Stromal cell of bone marrow (primary cell): ENCODE measurements around the gene TNFAIP2.

Experiments used
- DNase-seq: peaks from one replicate; pipeline ENCODE4 v3.0.0-alpha.2; 2012; ENCODE audit warnings: low read depth

Gene TNFAIP2

DNA sequence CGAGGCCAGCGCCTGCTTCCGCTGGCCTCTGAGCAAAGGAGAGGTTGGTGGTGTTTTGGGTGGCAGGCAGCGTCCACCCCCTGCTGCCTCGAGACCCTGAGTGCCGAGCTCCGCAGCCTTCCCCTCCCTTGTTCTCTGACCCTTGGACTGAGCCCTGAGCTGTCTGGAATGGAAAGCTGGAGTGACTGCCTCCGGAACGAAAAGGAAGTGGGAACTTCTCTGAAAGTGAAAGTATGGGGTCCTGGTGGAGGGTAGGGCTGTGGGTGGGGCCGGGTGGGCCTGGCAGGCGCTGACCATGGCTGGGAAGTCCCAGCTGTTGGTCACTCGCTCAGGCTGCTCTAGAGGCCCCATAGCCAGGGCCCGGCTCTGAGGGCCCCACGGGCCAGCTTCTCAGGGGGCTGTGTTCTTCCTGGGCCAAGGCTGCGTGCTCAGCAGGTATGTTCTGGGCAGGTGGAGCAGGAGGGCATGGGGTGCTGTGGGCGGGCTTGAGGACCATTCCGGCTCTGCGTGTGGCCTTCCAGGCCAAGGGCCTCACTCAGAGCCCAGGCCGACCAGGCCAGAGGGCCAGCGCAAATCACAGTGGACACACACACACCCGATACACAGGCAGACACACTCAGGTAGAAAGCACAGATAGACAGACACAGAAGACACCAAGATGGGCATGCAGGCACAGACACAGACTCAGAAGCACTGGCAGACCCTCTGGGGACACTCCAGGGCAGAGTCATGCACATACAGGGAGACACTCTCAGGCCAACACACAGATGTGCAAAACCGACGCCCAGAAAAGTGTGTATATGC lies 28.7 kb upstream of the TNFAIP2 start, which contains the start of gene EXOC3L4:
Gene EXOC3L4, plus strand, starts transcription at position 320 of the 804 bp plus-strand sequence. CDS start 5,495 bp downstream, outside the sequence.
- no peak for DNase-seq

DNA sequence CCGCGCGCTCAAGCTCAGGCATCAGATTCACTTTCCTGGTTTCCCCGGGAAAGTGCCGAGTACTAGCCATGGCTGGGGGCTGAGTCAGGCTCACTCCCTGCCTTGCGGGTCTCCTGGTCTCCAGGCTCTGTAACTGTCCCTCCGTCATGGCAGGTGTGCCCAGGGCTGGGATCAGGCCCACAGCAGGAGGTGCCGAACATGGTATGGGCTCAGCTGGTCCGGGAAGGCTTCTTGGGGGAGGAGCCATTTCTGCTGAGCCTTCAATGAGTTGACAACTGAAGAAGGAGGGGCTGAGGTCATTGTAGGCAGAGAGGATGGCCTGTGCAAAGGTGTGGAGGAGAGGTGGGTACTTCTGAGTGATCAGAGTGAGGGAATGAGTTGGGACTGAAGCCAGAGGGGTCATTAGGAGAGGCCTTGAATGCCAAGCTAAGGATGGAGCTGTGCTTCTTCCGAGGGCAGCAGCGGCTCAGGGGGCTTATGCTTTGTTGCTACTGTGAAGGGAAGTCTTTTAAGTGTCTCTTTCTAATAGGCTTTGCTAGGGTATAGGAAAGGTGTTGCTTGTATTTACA lies 28.0 kb upstream of the TNFAIP2 start:
- DNase-seq, result no peak

DNA sequence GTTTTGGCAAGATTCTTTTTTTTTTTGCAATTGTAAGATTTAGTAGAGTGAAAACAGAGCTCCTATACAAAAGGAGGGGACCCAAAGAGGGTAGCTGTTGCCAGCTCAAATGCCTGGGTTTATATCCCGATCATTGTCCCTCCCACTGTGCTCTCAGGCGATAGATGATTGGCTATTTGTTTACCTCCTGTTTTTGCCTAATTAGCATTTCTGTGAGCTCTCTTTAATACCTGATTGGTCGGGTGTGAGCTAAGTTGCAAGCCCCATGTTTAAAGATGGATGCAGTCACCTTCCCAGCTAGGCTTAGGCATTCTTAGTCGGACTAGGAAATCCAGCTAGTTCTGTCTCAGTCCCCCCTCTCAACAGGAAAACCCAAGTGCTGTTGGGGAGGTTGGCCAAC lies 26.9 kb upstream of the TNFAIP2 start:
- DNase-seq, result no peak

DNA sequence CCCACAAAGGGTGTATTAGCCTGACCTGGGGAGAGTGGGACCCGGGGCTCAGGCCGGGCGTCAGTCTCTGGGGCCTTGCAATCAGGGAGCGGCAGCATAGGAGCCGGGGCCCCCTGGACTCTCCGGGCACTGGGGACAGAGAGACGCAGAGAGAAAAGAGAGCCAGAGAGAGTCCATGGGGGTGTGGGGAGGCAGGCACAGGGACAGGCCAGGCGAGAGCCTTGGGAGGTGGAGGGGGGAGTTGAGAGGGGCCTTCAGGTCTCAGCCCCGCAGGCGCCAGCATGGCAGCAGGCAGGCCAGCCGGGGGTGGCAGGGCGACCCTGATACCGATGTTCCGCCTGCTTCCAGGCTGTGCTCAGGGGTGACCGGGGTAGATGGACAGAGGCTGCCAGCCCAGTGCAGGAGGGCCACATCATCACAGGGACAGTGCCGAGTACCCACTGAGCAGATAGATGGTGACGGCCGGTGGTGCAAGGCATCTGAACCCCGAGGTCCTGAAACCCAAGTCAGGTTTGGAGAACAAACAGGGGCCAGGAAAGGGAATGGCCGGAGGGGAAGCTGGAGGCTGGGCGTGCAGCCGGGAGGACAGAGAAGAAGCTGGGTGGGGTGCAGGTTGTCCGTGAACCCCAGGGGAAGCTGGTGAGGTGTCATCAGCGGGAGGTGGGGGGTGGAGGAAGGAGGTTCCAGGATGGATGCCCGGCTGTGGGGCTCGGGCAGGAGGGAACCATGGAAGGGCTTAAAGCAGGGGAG lies 25.8 kb upstream of the TNFAIP2 start:
- DNase-seq, result no peak

DNA sequence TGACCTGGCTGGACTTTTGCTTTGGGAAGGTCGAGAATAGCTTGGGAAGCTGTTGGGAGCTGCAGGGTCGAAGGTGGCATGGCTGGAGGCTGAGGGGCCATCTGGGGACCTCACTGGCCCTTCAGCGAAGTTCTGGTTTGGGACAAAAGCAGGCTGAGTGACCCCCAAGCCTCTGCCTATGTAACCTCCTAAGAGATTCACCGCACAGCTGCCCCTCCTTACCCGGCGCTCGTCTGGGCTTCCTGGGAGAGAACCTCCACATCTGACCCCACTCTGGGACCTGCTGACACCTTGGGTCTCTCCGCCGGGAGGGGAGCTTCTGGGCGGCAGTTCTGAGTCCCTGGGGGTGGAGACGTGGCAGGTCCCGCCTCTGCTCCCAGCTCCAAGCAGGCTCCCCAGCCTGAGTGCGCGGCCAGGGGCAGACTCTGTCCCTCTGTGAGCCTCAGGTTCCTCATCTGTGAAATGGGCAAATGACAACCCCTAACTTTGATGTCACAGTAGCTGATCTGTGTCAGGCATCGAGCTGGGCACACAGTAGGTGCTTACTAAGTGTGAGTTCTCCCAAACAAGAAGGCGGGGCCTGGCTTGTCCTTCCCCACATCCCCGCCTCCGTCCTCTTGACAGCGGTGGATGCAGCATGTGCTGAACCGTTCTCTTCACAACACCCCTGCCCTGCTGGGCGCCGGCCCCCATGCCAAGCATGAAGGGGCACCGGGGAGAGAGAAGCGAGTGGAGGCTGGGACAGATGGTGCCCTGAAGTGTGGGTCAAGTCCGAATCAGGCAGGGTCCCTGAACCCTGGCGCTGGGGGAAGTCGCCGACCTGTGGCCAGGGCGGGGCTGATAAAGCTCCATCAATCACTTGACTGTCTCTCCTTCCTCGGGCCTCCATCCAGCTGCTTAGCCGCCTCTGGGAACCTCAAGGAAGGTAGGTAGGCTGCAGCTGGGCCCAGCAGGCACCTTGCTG lies 25.0 kb upstream of the TNFAIP2 start:
- no peak for DNase-seq

DNA sequence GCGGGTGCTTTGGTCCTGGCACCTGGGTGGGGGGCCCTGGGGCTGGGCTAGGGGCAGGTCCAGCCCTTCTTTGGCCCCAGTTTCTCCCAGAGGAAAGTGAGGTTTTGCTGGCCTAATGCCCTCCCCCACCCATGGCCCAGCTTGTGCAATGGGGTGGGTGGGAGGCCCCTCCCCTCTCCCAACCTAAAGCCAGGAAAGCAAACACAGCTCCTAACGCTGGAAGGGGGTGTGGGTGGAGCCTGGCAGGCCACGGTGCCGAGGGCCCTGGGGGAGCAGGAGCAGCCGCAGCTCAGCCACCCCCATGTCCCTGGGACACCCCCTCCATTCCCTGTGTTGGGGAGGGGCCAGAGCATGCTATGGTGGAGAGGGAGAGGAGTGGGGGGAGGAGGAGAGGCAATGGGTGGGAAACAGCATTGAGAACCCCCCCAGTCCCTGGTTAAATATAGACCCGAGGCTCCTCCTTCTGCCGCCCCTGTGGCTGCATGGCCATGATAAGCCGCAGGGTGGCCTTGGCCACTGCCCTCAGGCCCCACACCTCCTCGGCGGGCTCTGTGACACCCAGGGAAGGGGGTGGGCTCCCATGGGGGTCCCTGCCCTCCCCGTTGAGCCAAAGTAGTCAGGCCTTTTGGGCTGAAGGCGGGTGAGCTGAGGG lies 24.1 kb upstream of the TNFAIP2 start:
- no peak for DNase-seq

DNA sequence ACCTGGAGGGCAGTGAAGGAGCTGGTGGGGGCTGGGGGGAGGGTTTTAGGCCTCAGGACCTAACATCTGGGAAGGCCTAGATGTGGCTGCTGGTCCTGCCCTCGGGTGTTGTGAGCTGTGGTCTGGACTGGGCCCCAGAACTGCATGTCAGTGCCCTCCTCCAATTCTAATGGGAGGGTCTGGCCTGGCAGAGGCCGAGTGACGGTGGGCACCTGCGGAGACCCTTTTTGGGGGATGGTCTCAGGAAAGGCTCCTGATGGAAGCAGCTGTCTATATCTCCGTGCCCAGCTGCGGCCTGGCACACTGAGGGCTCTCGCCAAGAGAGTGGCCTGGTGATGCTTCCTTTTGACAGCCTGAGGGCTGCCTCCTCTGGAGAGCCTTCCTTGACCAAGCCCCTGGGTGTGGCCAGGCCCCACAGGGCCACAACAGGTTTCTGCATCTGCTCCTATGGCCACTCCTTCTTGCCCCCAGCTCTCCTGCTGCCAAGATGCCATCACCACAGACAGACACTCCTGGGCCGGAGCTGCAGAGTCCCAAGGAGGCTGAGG lies 23.5 kb upstream of the TNFAIP2 start:
- no peak for DNase-seq

DNA sequence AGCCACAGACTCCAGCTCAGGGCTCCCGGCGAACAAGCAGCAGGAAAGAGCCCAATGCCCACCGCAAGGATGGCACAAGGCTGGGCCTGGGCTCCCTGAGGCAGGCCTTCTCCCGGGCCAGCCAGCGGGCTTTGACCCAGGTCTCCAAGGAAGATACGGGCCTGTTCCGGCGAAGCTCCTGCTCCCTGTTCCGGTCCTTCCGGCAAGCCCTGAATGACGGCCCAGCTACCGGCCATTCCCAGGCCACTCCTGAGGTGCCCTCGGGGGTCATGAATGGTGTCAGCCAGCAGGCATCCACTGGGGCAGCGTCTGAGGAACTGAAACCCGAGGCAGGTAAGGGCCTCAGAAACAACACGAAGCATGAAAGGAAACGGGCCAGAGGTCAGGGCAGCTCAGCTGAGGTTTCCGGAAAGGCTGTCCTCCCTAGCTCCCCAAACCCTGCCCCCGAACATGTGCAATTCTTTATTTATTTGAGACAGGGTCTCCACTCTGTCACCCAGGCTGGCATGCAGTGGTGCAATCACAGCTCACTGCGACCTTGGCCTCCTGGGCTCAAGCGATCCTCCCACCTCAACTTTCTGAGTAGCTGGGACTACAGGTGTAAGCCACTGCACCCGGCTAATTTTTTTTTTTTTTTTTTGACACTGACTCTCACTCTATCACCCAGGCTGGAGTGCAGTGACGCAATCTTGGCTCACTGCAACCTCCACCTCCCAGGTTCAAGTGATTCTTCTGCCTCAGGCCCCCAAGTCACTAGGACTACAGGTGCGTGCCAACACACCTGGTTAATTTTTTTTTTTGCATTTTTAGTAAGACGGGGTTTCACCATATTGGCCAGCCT lies 22.8 kb upstream of the TNFAIP2 start:
- no peak for DNase-seq

DNA sequence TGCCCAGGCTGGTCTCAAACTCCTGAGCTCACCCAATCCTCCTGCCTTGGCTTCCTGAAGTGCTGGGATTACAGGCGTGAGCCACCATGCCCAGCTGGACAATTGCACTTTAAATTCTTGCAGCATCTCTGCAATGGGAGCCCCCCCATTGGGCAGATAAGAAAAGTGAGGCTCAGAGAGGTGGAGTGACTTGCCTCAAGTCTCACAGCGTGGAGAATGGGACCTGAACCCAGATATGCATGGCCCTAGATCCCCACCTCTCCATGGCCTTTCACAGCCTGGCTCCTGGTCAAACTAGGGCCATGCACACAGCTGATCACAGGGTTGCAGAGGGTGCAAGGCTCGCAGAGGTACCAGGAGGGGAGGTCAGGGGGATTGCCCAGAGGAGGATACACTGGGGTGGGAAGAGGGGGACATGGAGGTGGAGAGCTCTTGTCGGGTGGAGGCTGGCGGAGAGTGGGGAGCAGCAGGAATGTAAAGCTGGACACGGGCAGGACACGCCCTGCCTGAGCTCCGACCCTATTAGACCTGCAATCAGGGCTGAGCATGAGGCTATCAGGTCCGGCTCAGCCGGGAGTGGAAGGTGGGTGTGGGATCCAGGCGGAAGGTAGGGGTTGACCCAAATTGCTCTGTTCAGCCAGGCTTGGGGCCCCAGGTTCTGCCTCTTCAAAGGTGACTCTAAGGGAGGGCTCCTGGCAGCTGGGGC lies 21.9 kb upstream of the TNFAIP2 start:
- no peak for DNase-seq

DNA sequence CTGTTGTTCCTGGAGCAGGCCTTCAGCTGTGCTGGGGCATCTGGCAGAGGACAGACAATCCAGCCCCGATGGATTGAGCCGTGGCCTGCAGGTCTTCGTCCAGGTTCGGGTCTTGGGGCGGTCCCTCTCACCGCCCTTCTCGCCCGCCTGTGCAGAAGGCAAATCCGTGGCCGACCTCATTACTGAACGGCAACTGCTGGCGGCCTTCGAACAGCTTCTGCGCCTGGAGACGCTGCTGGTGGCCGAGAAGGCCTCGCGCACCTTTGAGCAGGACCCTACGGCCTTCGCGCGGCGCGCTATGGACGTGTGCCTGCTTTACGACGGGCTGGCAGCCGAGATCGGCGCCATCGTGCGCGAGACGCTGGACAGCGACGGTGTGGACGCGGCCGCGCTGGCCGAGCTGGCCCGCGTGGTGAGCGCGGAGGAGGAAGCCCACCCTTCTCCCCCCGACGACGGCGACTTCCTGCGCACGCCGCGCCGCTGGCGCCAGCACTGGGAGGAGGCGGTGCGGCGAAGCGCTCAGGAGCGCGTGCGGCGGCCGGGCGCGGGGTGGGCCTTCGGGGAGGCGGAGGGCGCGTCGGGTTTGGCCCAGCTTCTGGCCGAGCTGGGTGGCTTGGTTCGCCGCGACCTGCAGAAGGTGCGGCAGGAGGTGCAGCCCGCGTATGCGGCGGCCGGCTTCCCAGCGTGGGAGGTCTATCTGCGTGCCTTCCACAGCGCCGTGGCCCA lies 21.1 kb upstream of the TNFAIP2 start:
- no peak for DNase-seq

DNA sequence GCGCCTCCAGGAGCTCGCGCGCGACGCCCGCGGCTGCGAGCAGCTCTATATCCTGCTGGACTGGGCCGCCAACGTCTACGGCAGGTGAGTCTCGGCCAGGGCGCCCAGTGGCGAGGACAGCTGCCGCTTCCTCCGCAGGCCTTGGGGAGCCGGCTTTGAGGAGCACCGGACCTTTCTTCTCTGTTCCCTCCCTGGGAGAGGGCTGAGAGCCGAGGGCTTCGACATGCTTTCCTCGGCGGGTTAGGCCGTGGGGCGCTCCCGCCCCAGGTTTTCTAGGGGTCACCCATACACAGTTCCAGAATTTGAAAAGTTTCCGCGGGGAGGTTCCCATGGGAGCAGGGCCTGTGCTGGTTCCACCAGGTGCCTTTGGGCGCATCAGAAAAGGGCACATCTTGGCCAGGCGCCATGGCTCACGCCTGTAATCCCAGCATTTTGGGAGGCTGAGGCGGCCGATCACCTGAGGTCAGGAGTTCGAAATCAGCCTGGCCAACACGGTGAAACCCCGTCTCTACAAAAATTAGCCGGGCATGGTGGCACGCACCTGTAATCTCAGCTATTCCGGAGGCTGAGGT lies 20.5 kb upstream of the TNFAIP2 start:
- DNase-seq, result no peak

DNA sequence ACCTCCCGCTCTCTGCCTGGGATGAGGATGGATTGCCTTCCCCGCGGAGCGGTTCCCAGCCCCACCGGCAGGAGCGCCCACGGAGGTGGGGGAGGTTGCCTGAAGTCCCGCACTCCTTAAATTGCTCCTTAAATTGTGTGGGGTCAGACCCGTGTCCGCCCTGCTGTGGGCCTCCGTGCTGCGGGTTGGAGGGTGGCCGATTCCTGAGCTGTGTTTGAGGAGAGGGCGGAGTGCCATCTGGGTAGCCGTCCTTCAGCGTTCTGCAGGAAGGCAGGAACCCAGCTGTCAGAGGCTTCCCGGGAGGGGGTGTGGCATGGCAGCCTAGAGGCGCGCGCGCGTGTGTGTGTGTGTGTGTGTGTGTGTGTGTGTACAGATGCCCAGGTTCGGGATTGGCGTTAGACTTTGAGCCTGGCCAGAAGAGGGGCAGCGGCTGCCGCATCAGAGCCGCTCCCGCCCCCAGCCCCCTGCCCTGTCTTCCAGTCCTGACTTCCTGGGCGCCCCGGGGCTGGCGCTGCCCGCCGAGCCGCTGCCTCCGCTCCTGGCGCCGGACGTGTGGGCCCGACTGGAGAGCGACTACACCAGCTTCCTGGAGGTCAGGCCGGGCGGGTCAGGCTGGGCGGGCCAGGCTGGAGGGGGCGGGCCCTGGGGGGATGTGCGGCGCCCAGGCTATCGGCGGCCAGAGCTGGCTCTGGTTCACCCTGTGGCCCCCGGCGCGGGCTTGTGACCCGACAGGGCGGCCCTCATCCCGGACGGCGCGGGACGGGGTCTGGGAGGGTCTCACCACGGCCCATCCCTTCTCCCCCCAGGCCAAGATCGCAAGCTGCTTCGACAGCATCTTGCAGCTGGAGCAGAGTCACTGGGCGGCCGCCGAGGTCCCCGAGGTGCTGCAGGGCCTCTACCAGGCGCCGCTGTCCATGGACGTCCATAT lies 19.5 kb upstream of the TNFAIP2 start:
- no peak for DNase-seq

DNA sequence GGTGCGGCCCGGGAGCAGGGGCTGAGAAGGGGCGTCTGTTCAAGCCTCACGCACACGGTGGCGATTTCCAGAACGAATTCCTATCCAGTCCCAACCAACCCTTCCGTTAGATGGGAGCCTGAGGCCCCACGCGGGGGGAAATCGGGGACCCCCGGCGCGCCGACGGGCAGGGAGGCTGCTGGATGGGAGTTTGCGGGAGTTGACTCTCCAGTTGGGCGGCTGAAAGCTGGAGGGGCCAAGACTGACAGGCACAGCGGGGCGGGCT lies 18.9 kb upstream of the TNFAIP2 start:
- DNase-seq, result no peak

DNA sequence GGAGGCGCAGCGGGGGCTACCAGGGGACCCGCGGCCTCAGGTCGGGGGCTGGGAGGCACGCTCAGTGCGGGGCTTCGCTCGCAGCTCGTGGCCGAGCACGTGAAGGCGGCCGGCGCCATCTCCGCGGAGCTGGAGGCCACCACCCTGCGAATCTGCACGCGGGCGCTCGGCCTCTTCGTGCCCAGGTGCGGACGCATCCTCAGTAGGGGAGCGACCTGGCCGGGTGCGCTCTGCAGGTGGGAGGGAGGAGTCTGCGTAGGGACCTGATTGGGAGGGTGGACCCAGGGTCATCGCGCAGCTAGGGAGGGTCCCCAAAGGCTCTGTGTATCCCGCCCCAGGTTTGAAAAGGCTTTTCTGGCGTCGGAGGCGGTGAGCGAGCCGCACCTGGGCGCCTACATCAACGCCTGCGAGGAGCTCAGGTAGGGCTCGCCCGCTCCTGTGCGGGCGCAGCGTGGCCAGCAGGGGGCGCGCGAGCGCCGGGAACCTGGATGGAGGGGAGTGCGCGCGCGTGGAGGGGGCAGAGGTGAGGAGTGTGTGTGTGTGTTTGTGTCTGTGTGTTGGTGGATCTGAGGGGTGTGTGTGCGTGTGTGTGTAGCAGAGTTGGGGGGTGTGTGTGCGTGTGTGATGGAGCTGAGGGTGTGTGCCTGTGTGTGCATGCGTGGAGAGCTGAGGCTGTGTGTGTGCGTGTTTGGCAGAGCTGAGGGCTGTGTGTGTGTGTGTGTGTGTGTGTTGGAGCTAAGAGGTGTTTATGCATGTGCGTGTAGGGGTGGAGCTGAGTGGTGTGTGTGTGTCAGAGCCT lies 18.4 kb upstream of the TNFAIP2 start:
- DNase-seq, result no peak

DNA sequence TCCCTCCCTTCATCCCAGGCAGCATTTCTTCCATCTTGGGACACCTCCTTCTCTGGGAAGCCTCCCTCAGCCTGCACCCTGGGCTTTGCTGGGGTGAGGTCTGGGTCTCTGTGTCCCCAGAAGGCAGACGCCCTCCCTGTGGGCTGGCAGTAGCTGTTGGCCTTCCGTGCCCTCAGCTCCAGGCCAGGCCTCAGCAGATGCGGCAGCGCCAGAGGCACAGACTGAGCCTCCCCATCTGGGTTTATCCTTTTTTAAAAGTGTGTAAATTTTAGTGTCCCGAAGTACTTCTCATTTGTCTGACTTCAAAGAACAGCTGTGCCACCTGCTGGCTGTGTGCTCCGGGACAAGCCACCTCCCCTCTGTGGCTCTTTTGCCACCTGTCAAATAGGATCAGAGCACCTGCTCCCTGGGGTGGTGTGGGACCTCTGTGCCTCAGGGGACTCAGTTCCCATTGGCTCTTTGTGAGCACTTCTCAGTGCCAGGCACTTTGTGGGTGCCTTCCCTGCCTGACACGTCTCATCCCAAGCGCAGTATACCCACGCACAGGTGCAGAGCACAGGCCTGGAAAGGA lies 17.6 kb upstream of the TNFAIP2 start:
- no peak for DNase-seq

DNA sequence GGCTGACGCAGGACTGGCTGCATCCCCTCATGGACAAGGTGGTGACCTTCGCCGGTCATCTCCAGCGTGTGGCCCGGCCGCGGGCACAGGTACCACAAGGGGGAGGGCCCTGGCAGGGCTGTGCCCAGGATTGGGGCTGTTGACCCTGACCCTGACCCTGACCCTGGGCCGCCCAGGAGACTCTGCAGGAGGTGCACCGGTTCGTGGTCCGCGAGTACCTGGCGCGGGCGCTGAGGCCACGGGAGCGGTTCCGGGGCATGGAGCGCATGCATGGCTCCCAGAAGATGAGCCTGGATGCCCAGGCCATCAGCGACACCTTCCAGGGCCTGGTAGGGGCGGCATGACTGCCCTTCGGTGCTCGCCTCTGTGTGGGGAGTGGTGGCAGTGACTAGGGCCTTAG lies 15.8 kb upstream of the TNFAIP2 start:
- no peak for DNase-seq
